Measurements from ENCODE around the gene DMD. TPM values are rescaled to one million over a fixed set of nuclear protein-coding genes. Genes with fewer than 3 reads are reported as not detected.

DMD gene
- total RNA-seq, 1 experiment from 2014 or later, result 25.3 TPM

DNA sequence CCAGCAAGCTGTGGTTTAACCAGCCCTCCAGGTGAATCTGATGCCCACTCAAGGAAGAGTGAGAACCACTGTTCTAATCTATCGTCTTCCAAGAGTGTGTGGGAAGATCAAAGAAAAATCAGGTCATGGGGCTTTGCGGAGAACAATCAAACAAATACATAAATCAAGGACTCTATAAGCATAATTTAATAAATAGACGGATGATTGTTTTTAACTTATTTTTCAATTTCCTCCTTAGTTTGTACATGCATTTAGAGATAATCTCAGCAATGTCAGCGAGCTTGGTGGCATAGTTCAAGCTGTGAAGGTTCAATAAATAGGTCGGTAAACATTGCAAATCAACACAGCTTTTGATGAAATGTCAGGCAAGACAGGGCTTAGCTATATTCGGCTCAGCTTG is 84.9 kb downstream of the DMD start:
- no peak overlapping the region for H3K4me3 ChIP-seq
- no peaks in the 10 kb centered on the region for H3K9me2 ChIP-seq (ENCODE audit: insufficient read depth)
- no peak overlapping the region for H3K27ac ChIP-seq
- H3K79me2 ChIP-seq (ENCODE audit: low read depth), result no peaks in the 10 kb centered on the region
- no peaks in the 10 kb centered on the region for H3K27me3 ChIP-seq (ENCODE audit: insufficient read depth, low read depth)
- BruUV-seq (replicated peaks), result no TSS peak
- H3K9me3 ChIP-seq (ENCODE audit: insufficient read depth, low read depth), result no peaks in the 10 kb centered on the region
- H3F3A ChIP-seq (ENCODE audit: insufficient read depth, low read depth), result no peaks in the 10 kb centered on the region
- TF ChIP-seq EZH2 (IDR thresholded peaks at IDR 0.05; ENCODE audit: low read depth), result no peak
- no peak for TF ChIP-seq CTCF (conservative IDR thresholded peaks at IDR 0.05)
- intact Hi-C loops (cut with micrococcal nuclease; ENCODE audit: unreplicated experiment), result no loop called here
- POLR2A ChIA-PET (ENCODE audit: unreplicated experiment), result no interaction called here
- H3K36me3 ChIP-seq (ENCODE audit: low read depth), result no peaks in the 10 kb centered on the region
- CTCF ChIA-PET, result no interaction called here
- DNase-seq, result no peak
- no peaks in the 10 kb centered on the region for H3K4me1 ChIP-seq (replicated peaks; ENCODE audit: insufficient read depth)
- no peak overlapping the region for H3K4me2 ChIP-seq
- no peak overlapping the region for H2AFZ ChIP-seq
- no peaks in the 10 kb centered on the region for H4K20me1 ChIP-seq (ENCODE audit: insufficient read depth)

DNA sequence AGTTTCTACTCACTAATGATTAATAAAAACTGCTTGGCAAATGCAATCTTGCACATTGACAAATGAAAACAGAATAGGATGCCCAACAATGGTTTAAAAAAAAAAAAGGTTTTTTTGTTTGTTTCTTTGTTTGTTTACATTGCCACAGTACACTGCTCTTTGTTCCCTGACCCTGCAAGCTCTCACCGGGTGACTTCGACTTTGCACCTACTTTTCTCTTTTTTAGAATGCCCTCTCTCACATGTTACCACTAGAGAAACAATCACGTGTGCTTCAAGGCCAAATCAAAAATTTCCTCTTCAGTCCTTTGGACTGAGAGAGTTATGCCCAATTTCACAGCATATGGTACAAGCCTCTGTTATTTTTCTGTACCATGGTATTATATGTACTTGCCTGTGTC is 101.5 kb downstream of the DMD start:
- Histone ChIP-seq H3K9me3 (ENCODE audit: insufficient read depth, low read depth) (no peaks in the 10 kb centered on the region), H2AFZ (no peak overlapping the region), H3K9me2 (ENCODE audit: insufficient read depth) (no peaks in the 10 kb centered on the region), H3K36me3 (ENCODE audit: low read depth) (no peaks in the 10 kb centered on the region), H3K27ac (no peak overlapping the region), H3K4me1 (replicated peaks; ENCODE audit: insufficient read depth) (no peaks in the 10 kb centered on the region), H3K79me2 (ENCODE audit: low read depth) (no peaks in the 10 kb centered on the region), H3K4me2 (no peak overlapping the region), H3K4me3 (no peak overlapping the region), H3K27me3 (ENCODE audit: insufficient read depth, low read depth) (no peaks in the 10 kb centered on the region), H3F3A (ENCODE audit: insufficient read depth, low read depth) (no peaks in the 10 kb centered on the region), H4K20me1 (ENCODE audit: insufficient read depth) (no peaks in the 10 kb centered on the region)
- no peak for DNase-seq
- TF ChIP-seq EZH2 (IDR thresholded peaks at IDR 0.05; ENCODE audit: low read depth) (no peak), CTCF (conservative IDR thresholded peaks at IDR 0.05) (no peak)
- ChIA-PET POLR2A (ENCODE audit: unreplicated experiment) (no interaction called here), CTCF (no interaction called here)
- BruUV-seq (replicated peaks), result no TSS peak
- intact Hi-C loops (cut with micrococcal nuclease; ENCODE audit: unreplicated experiment), result no loop called here

GRCh38 chrX:33106737-33107136 is 104.6 kb downstream of the DMD start:
- no peaks in the 10 kb centered on the region for H3K36me3 ChIP-seq (ENCODE audit: low read depth)
- no peaks in the 10 kb centered on the region for H3K4me1 ChIP-seq (replicated peaks; ENCODE audit: insufficient read depth)
- no peak overlapping the region for H2AFZ ChIP-seq
- H3K27me3 ChIP-seq (ENCODE audit: insufficient read depth, low read depth), result no peaks in the 10 kb centered on the region
- no peaks in the 10 kb centered on the region for H3K79me2 ChIP-seq (ENCODE audit: low read depth)
- no peak overlapping the region for H3K4me2 ChIP-seq
- no TSS peak for BruUV-seq (replicated peaks)
- TF ChIP-seq EZH2 (IDR thresholded peaks at IDR 0.05; ENCODE audit: low read depth) (no peak), CTCF (conservative IDR thresholded peaks at IDR 0.05) (no peak)
- H3K9me2 ChIP-seq (ENCODE audit: insufficient read depth), result no peaks in the 10 kb centered on the region
- intact Hi-C loops (cut with micrococcal nuclease; ENCODE audit: unreplicated experiment), result no loop called here
- H3K9me3 ChIP-seq (ENCODE audit: insufficient read depth, low read depth), result no peaks in the 10 kb centered on the region
- no peak for DNase-seq
- no peaks in the 10 kb centered on the region for H4K20me1 ChIP-seq (ENCODE audit: insufficient read depth)
- H3K27ac ChIP-seq, result no peak overlapping the region
- no peaks in the 10 kb centered on the region for H3F3A ChIP-seq (ENCODE audit: insufficient read depth, low read depth)
- H3K4me3 ChIP-seq, result no peak overlapping the region
- CTCF ChIA-PET, result no interaction called here
- POLR2A ChIA-PET (ENCODE audit: unreplicated experiment), result no interaction called here
